UCSD-AML1 (cell line): Measurements from ENCODE around the gene TINAG.

Experiments
- DNase-seq: peaks from one replicate; lab custom pipeline; 2025; ENCODE audit not compliant: unreplicated experiment; lab: John Stamatoyannopoulos, UW

Gene TINAG

GRCh38 chr6:54426995-54427394 is 118.8 kb downstream of the TINAG start:
- no peak for DNase-seq

- DNase-seq, result no peak
These were observed 119.2 kb downstream of the TINAG start for GRCh38 chr6:54427396-54427937.

GRCh38 chr6:54428431-54428830 is 120.2 kb downstream of the TINAG start:
- no peak for DNase-seq

- no peak for DNase-seq
These were observed 123.2 kb downstream of the TINAG start for GRCh38 chr6:54431466-54431865.
